M059J (cell line): ENCODE results near the gene SLC6A4. TPM values are rescaled to one million over a fixed set of nuclear protein-coding genes. Genes with fewer than 3 reads are reported as not detected.

Source experiments
- DNase-seq: peaks from one replicate; pipeline ENCODE4 v3.0.0-alpha.2; 2012; ENCODE audit warnings: low read depth
- total RNA-seq: library from RNA; depleted of rRNA; stranded (reverse); fragments of >200 nt; shearing (Covaris generic); gene quantifications from 2 replicates; pipeline ENCODE4 v1.2.3, GENCODE V29; 2014; rRNA removed

The SLC6A4 gene
- under 0.01 and 0.12 TPM in 2 replicates for total RNA-seq

DNA sequence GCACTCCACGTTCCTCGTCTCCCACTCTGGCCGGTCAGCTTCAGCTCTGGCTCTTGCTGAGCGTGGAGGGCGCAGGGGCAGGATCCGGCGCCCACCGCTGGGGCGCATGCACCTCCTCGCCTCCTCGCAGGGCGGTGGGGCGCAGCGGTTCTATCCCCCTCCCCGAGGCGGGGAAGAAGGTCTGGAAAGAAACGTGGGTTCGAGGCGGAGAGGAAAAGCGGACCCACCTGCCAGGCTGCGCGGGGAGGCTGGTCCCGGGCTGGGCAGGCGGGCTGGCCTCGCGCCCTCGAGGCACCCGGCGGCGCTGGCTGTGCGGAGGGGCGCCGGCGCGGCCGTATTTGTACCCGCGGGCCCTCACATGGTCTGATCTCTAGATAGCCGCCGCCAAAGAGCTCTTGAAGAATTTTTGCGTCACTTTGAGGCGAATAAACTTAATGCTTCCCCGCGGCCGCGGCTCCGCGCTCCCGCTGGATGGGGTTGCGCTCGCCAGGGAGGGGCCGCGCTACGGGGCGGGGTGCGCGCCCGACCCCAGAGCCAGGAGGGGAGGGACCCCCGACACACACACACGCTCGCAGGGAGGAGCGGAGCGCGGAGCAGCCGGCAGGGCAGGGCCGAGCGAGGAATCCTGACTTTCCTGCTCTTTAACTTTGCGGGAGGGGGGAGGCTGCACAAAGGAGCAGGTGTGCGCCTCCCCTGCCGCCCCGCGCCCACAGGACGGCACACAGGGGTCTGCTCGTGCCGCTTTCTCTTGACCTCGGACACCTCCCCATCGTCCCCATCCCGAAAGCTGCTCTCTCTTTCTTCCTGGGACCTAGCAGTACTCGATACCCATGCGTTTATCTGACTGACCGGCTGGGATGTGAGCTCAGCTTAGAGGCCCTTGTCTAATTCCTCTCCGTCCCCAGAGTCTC, at the start of gene SLC6A4:
SLC6A4 (minus strand) TSS at position 312 of the 911 bp plus-strand sequence. CDS start 13,739 bp downstream, outside the sequence.
- peak; percentile 22 for DNase-seq

DNA sequence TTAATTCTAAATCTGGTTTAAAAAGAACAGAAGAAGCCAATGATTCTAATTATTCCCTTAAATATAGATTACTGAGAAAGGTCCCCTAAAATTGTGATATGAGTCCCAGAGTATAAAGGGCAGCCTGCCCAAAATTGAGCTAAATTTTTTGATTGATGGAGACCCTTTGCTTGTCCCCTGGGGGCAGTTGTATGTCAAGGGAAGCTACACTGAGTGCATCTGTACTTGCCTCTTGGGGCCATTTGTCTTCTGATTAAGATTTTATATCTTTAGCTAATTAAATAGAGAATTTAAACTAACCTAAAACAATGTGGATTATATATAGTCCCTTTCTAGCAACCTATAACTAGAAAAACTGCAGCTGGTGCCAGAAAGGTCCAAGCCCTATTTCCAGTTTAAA, 43.7 kb upstream of the SLC6A4 start:
- DNase-seq: no peak

GRCh38 chr17:30278032-30278431, 42.5 kb upstream of the SLC6A4 start:
- peak; percentile 31 for DNase-seq

- DNase-seq: no peak
Measured at GRCh38 chr17:30275911-30276310, 40.4 kb upstream of the SLC6A4 start.

DNA sequence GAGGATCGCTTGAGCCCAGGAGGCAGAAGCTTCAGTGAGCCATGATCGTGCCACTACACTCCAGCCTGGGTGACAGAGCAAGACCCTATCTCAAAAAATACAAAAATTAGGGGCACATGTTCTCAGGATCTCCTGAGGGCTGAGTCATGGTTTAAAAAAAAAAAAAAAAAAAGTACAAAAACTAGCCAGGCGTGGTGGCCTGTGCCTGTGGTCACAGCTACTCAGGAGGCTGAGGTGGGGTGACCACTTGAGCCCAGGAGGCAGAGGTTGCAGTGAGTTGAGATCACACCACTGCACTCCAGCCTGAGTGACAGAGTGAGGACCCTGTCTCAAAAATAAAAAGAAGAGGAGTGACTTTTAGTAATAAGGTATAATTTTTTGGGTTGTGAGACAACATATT, 39.4 kb upstream of the SLC6A4 start:
- peak; percentile 7 for DNase-seq

GRCh38 chr17:30273373-30273772, 37.9 kb upstream of the SLC6A4 start:
- DNase-seq: no peak

DNA sequence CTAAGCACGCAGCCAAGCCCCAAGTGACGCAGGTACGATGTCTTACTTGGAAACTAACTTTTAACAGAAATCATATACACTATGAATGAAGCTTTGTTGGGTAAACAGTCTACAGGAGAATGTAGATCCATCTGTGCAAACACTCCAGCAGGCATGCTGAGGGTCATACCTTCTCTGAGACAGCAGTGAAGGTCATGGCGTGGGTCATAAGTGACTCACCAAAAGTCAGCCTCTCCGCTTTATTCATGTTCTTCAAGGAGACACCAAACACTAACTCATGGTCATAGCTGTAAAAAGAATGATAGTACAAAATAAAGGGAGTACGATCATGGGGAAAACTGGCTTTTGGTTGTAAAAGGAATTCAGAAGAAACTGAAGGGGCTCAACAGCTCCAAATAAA, 35.6 kb upstream of the SLC6A4 start:
- peak; percentile 30 for DNase-seq

DNA sequence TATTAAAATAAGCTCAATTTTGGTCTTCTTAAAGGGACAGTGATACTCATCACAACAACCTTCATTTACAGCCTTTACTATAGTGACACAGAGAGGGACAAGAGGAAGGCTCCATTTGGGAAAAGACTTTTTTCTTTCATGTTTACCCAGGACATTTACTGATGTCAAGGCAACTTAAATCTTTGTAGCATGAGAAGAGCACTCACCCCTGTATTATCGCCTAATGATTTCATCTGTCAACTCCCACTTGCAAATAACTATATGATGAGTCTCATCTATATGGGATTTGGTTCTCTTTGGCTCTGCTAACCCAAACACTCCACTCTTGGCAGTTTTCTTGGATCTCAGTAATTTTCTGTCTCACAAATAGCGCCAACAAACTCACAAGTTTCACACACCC, 32.1 kb upstream of the SLC6A4 start:
- DNase-seq: no peak

DNA sequence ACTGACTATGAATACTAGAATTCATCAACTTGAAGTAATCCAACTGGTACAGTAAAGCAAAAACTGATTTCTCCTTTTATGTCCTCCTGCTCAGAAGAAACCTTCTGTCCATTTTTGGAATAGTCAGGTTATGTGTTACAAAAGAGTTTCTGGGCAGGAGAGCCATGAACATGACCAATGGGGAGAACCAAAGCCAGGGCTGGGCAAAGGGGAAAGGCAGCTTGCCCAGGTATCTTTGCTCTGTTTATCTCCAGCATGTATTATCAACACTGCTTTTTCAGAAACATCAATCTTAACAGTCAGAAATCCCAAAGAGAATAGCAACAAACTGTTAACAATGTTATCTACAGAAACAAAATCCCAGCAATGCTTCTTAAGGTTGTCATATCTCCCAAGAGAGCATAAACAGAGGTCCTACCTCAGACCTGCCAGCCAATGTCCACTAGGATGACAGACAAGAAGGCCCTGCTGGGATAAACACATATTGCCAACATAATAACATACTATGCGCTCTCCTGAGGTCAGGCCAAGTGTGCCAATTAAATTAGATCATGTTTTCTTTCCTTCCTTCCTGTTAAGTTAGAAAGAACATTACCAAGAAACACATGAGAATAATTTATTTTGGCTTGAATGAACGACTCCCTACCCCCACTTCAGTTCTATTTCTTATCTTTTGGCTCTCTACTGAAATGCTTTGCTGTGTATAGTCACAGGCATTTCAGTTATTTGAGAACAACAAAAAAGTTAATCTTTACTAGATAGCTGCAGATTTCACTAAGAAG, 28.2 kb upstream of the SLC6A4 start:
- no peak for DNase-seq

DNA sequence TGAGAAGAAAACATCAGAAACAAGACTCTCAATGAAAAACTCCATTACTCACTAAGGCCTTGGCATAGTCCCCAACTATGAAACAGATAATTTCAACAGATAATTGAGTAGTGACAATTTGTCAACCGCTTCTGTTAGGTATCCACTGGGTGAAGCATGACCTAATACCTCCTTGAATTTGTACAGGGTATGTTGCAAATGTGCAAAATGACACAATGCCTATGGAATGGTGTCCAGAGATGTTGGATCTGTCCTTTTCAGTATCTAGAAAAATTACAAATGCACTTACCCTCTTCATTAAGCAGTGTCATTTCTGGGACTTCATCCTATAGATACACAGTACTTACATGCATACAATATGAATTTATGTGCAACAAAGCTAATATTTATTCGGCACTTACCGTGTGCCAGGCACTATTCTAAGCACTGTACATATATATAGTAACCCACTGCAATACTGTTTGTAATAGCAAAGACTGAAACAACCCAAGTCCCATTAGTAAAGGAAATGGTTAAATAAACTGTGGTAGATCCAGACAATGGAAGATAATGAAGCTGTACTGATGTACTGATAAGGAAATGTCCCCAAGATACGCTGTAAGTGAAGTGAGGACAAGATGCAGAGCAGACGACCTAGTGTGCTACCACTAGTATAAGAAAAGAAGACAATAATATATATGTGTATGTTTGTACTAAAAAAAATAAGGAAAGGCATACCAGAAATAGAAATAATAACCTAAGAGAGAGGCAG, 21.4 kb upstream of the SLC6A4 start:
- no peak for DNase-seq

- no peak for DNase-seq
Measured at GRCh38 chr17:30254150-30254549, 18.7 kb upstream of the SLC6A4 start.

- DNase-seq: no peak
Measured at GRCh38 chr17:30253312-30253711, 17.8 kb upstream of the SLC6A4 start.

DNA sequence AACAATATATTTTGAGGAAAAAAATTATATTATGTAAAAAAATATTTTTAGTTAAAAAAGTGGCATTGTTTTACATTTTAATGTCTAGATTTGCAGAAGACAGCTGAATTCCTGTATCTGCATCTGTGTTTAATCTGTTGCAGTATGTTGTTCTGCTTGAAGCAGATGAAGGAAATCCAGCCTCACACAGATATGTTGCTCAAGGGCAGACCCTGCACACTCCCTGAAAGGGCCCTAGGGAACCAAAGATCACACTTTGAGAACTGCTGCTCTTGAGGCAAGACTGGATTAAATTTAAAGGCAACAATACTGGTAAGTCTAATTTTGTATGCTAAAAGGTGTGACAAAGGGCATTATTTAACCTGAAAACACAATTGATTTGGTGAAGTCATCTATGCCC, 16.4 kb upstream of the SLC6A4 start:
- DNase-seq: no peak

- DNase-seq: no peak
Measured at GRCh38 chr17:30249460-30249859, 14.0 kb upstream of the SLC6A4 start.

DNA sequence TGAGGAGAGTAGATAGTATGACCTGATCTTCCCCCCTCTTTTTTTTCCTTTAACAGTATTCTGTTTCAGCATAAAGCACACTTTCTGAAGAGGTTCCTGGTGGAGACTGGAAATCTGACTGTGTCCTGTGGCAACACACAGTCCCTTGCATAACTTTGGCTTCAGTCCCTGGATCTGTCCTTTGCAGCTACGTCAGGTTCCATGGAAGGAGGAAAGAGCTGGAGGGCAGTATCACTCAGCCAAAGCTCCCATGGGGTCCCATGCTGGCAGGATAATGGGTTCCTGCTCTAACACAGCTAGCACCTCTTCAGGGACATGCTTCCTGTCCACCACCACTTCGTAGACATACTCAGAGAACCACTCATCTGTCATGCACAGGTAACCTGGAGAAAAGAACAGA, 13.3 kb upstream of the SLC6A4 start:
- no peak for DNase-seq

DNA sequence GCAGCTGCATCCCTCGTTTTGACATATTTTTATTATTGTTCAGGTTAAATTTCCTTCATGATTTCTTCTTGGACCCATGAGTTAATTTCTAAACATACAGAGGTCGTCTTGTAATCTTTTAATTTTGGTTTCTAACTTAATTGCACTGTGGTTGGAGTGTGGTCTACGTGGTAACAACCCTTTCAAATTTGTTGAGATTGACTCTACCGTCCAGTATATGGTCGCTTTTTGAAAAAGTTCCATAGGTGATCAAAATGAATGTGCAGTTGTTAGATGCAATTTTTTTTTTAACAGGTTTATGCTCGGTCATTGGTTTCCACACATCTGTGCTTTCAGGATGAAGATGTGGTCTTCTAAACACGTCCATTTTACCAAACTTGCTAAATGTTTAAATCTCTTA, 11.0 kb upstream of the SLC6A4 start:
- DNase-seq: no peak

DNA sequence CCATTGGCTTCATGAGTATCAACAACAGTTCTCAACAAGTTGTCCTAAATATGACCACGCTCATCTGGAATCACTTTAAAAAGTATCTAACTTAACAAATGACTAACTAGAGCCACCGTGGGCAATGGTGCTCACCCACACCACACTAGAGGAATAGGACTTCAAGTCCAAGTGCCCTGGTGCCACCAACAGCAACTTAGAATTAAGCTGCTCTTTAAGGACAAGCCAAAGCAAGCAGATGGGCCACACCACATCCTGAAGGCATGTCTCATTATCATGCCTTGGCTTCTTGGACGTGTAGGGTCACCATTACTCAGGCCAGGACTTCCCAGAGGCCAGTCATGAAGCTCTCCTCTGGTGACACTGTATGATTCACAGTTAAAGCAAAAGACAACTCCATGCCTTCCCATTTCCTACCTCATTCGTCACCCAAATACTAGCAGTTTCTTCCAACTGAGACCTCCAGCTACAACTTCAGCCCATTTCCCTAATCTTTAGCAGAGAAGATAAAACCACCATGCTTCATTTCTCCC, 9.4 kb upstream of the SLC6A4 start:
- peak; percentile 84 for DNase-seq

DNA sequence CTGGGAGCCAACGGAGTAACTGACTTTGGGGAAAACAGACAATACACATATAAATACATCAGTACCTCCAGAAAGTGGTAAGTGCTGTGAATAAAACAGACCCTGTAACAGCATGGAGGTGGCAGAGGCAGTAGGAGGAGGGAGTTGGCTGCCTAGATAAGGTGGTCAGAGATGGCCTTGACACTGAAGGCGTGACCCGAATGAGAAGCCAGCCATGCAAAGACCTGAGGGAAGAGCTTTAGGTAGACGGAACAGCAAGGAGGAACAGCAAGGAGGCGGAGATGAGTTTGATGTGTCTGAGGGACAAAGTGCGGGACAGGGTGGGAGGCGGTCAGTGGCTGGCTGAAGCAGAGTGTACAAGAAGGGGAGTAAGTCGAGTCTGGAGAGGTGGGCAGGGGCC, 8.1 kb upstream of the SLC6A4 start:
- DNase-seq: no peak

- DNase-seq: no peak
Measured at GRCh38 chr17:30243002-30243401, 7.5 kb upstream of the SLC6A4 start.

- DNase-seq: no peak
Measured at GRCh38 chr17:30241051-30241450, 5.6 kb upstream of the SLC6A4 start.

DNA sequence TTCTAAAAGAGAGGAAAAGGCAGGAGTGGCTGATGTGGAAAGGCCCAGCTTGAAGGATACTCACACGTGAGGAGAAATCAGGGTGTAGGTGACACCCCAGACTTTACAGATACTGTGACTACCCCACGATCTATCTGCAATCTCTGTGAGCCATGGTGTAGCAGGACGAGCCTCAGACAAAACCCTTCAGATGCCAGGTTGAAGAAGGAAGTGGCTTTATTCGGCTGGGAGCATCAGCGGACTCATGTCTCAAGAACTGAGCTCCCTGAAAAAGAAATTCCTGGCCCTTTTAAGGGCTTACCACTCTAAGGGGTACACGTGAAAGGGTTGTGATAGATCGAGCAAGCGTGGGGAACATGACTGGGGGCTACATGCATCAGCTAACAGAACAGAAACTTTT, 4.7 kb upstream of the SLC6A4 start:
- no peak for DNase-seq

DNA sequence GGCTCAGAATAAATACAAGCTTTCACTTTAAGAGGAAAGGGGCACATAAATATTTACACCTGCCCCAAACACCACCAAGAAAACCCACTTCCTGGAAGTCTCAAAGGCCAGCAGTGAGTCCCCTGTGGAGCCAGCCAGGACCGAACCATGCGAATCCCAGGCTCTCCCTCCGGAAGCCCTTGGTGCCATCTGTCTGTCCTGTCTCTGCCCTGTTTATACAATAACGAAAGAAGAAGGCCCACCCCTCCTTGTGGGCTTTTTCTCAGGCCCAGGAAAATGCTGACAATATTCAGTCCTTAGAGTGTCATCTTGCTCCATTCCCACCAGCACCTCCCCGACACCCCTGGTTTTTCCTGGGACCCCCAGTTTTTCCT, 3.6 kb upstream of the SLC6A4 start:
- DNase-seq: no peak
